PC-3 (cell line): Measurements from ENCODE around the gene MAGI2. TPM values are rescaled to one million over a fixed set of nuclear protein-coding genes. Genes with fewer than 3 reads are reported as not detected.

Source experiments
- ATAC-seq: fragments of 200-7000 bp; cut with Tn5 transposase; 2 replicates; pipeline ENCODE4 v1.9.1; 2020; ENCODE audit warnings: mild to moderate bottlenecking, moderate library complexity
- BruUV-seq: library from RNA; stranded (reverse); fragments of 400-500 nt; replicated peaks from 2 replicates; lab custom pipeline; 2021; lab: Mats Ljungman, UMichigan
- CTCF ChIA-PET: fragments of 300-600 bp; sonication (Branson Sonifier 250); formaldehyde crosslinking; loops from one replicate; lab custom pipeline; 2022; ENCODE audit warnings: antibody characterized with exemption; lab: Charles Lee
- POLR2A ChIA-PET: fragments of 300-600 bp; sonication (Branson Sonifier 250); formaldehyde crosslinking; loops from one replicate; lab custom pipeline; 2022; ENCODE audit warnings: antibody characterized with exemption; ENCODE audit not compliant: unreplicated experiment; lab: Charles Lee
- DNase-seq: peaks from one replicate; pipeline ENCODE4 v3.0.0-alpha.2; 2015
- H2AFZ ChIP-seq: fragments of 300-600 bp; sonication (generic); 2 replicates; pipeline ENCODE4 v1.6.0; 2016; ENCODE audit warnings: antibody characterized with exemption, low read length
- H3F3A ChIP-seq: fragments of 300-600 bp; sonication (generic); one replicate; pipeline ENCODE4 v1.6.0; 2017; ENCODE audit warnings: antibody characterized with exemption, low read length, control low read depth, mild to moderate bottlenecking; ENCODE audit not compliant: unreplicated experiment
- H3K27ac ChIP-seq: fragments of 300-600 bp; sonication (generic); 2 replicates; pipeline ENCODE4 v1.5.1; 2016; ENCODE audit warnings: mild to moderate bottlenecking, low read length
- H3K27me3 ChIP-seq: fragments of 300-600 bp; sonication (generic); 2 replicates; pipeline ENCODE4 v1.6.1; 2016; ENCODE audit warnings: low read length, mixed read lengths
- H3K36me3 ChIP-seq: fragments of 300-600 bp; sonication (generic); 2 replicates; pipeline ENCODE4 v1.6.1; 2016; ENCODE audit warnings: low read depth, mixed run types, low read length, mixed read lengths
- H3K4me1 ChIP-seq: fragments of 300-600 bp; sonication (generic); 2 replicates; pipeline ENCODE4 v1.5.1; 2016; ENCODE audit warnings: low read length; ENCODE audit not compliant: insufficient read depth
- H3K4me2 ChIP-seq: fragments of 300-600 bp; sonication (generic); 2 replicates; pipeline ENCODE4 v1.6.0; 2016; ENCODE audit warnings: low read length
- H3K4me3 ChIP-seq: fragments of 300-600 bp; sonication (generic); 2 replicates; pipeline ENCODE4 v1.5.1; 2016; ENCODE audit warnings: mild to moderate bottlenecking, low read length, mixed read lengths
- H3K79me2 ChIP-seq: fragments of 300-600 bp; sonication (generic); 2 replicates; pipeline ENCODE4 v1.6.1; 2017; ENCODE audit warnings: low read length, mixed read lengths
- H3K9ac ChIP-seq: fragments of 300-600 bp; sonication (generic); 2 replicates; pipeline ENCODE4 v1.6.0; 2016; ENCODE audit warnings: mild to moderate bottlenecking, low read length
- H3K9me2 ChIP-seq: fragments of 300-600 bp; sonication (generic); replicated peaks from 2 replicates; pipeline ENCODE4 v1.6.1; 2016; ENCODE audit warnings: mixed run types, low read length, mixed read lengths
- H3K9me3 ChIP-seq: fragments of 300-600 bp; sonication (generic); 2 replicates; pipeline ENCODE4 v1.6.1; 2016; ENCODE audit warnings: low read length, mixed read lengths
- H4K20me1 ChIP-seq: fragments of 300-600 bp; sonication (generic); 2 replicates; pipeline ENCODE4 v1.6.1; 2016; ENCODE audit warnings: low read length, mixed read lengths
- CTCF ChIP-seq: fragments of 300-600 bp; sonication (generic); conservative IDR thresholded peaks from 2 replicates; pipeline ENCODE4 v1.5.1; 2017; ENCODE audit warnings: antibody characterized with exemption, low read depth, mild to moderate bottlenecking, low read length
- EZH2 ChIP-seq: fragments of 300-600 bp; sonication (generic); IDR thresholded peaks from one replicate; pipeline ENCODE4 v1.6.1; 2017; ENCODE audit warnings: antibody characterized with exemption, mild to moderate bottlenecking, low read length; ENCODE audit not compliant: unreplicated experiment
- EZH2phosphoT487 ChIP-seq: fragments of 300-600 bp; sonication (generic); IDR thresholded peaks from 2 replicates; pipeline ENCODE4 v1.6.1; 2018; ENCODE audit warnings: mild to moderate bottlenecking, antibody characterized with exemption, low read length, borderline replicate concordance
- intact Hi-C: fragments of 100-400 bp; cut with micrococcal nuclease; formaldehyde crosslinking; loops from 2 replicates; pipeline ENCODE4 v1.9.0; 2023
- total RNA-seq: library from RNA; depleted of rRNA; stranded (reverse); fragments of >200 nt; gene quantifications from 2 replicates; pipeline ENCODE4 v1.2.3, GENCODE V29; 2014

Gene MAGI2
- total RNA-seq, 1 experiment from 2014 or later: not detected

- CTCF ChIA-PET: interaction anchor here (0.5 to 0.6 kb wide), 2 partner anchors 316 to 459 kb away, joined by 3 to 4 read pairs; no protein-coding TSS in a partner anchor
- POLR2A ChIA-PET: no interaction called here
- no peaks in the 10 kb centered on the region for H3K9me3 ChIP-seq
Observed at GRCh38 chr7:78779788-78780187, 673.7 kb downstream of the MAGI2 start.

GRCh38 chr7:78777829-78778228 is 675.6 kb downstream of the MAGI2 start:
- Histone ChIP-seq H2AFZ (no peak overlapping the region), H3K36me3 (no peaks in the 10 kb centered on the region), H3K79me2 (no peaks in the 10 kb centered on the region), H3K27me3 (peaks cover 18% of the 10 kb centered on the region; the same call in 1 of the 2 replicates), H3K9ac (no peak overlapping the region), H3K4me2 (no peak overlapping the region; the same call in 1 of the 2 replicates), H3K4me1 (peaks cover 7% of the 10 kb centered on the region), H3K4me3 (no peak overlapping the region), H3K9me3 (no peaks in the 10 kb centered on the region), H3K27ac (no peak overlapping the region), H3F3A (no peaks in the 10 kb centered on the region), H4K20me1 (no peaks in the 10 kb centered on the region), H3K9me2 (no peaks in the 10 kb centered on the region)
- no TSS peak for BruUV-seq
- TF ChIP-seq CTCF: no peak
- no peak for TF ChIP-seq EZH2
- peak; percentile 49 for DNase-seq
- intact Hi-C loops: loop anchor here (1.0 kb wide), 1 partner anchor 47 kb away; no protein-coding TSS in a partner anchor
- peak; percentile 82 for ATAC-seq
- POLR2A ChIA-PET: no interaction called here
- CTCF ChIA-PET: no interaction called here

More at GRCh38 chr7:78779788-78780187, 673.7 kb downstream of the MAGI2 start:
- no peak for ATAC-seq
- no peaks in the 10 kb centered on the region for H3F3A ChIP-seq
- H4K20me1 ChIP-seq: no peaks in the 10 kb centered on the region
- H3K79me2 ChIP-seq: no peaks in the 10 kb centered on the region
- DNase-seq: no peak
- no peak overlapping the region for H3K27ac ChIP-seq
- H3K4me3 ChIP-seq: no peak overlapping the region
- peaks cover 7% of the 10 kb centered on the region for H3K4me1 ChIP-seq
- no peak overlapping the region for H2AFZ ChIP-seq
- no peaks in the 10 kb centered on the region for H3K36me3 ChIP-seq
- H3K9ac ChIP-seq: no peak overlapping the region
- no peak for TF ChIP-seq EZH2phosphoT487
- no peak for TF ChIP-seq EZH2
- peak; percentile 44 for TF ChIP-seq CTCF
- BruUV-seq: no TSS peak
- H3K9me2 ChIP-seq: no peaks in the 10 kb centered on the region
- no peak overlapping the region for H3K4me2 ChIP-seq
- H3K27me3 ChIP-seq: peaks cover 11% of the 10 kb centered on the region; the same call in 1 of the 2 replicates
- intact Hi-C loops: loop anchor here (1.0 kb wide), 2 partner anchors 189 to 192 kb away; no protein-coding TSS in a partner anchor
